ENCODE data around the gene PSMD9.
A peak's percentile ranks its signal among the peaks of the same experiment; 100 is the strongest.
"Not testable (repeated sequence)": the region's sequence is repeated elsewhere in the genome, so short reads cannot be mapped to it uniquely, and the experiment has no call there.

PSMD9 gene

GRCh38 chr12:121873216-121873569 lies 15.4 kb upstream of the PSMD9 start:
- DNase-seq = no peak
- Histone ChIP-seq H3K27me3 (ENCODE audit: insufficient read depth, low read depth, severe bottlenecking) (no peaks in the 10 kb centered on the region), H3K27ac (no peak overlapping the region), H3K9me3 (ENCODE audit: severe bottlenecking) (no peaks in the 10 kb centered on the region), H3K4me3 (ENCODE audit: low read depth, low read length) (no peak overlapping the region), H3K36me3 (no peaks in the 10 kb centered on the region)
- no peak for TF ChIP-seq CTCF (IDR thresholded peaks at IDR 0.05; ENCODE audit: low read depth, low read length)

- TF ChIP-seq CTCF (IDR thresholded peaks at IDR 0.05; ENCODE audit: low read depth, low read length) = no peak
- Histone ChIP-seq H3K9me3 (ENCODE audit: severe bottlenecking) (no peaks in the 10 kb centered on the region), H3K27me3 (ENCODE audit: insufficient read depth, low read depth, severe bottlenecking) (no peaks in the 10 kb centered on the region), H3K36me3 (no peaks in the 10 kb centered on the region), H3K27ac (no peak overlapping the region), H3K4me3 (ENCODE audit: low read depth, low read length) (no peak overlapping the region)
- no peak for DNase-seq
These were observed 14.5 kb upstream of the PSMD9 start for GRCh38 chr12:121874071-121874470.

- DNase-seq = no peak
- H3K27ac ChIP-seq = no peak overlapping the region
- TF ChIP-seq CTCF (IDR thresholded peaks at IDR 0.05; ENCODE audit: low read depth, low read length) = no peak
These were observed 13.0 kb upstream of the PSMD9 start for GRCh38 chr12:121875582-121875981.

GRCh38 chr12:121876080-121876447 lies 12.5 kb upstream of the PSMD9 start:
- not testable (repeated sequence) for H3K36me3 ChIP-seq; H3K9me3 ChIP-seq (ENCODE audit: severe bottlenecking); DNase-seq; H3K27ac ChIP-seq; H3K27me3 ChIP-seq (ENCODE audit: insufficient read depth, low read depth, severe bottlenecking); H3K4me3 ChIP-seq (ENCODE audit: low read depth, low read length)

More at GRCh38 chr12:121875582-121875981, 13.0 kb upstream of the PSMD9 start:
- Histone ChIP-seq H3K4me3 (ENCODE audit: low read depth, low read length) (no peak overlapping the region), H3K36me3 (no peaks in the 10 kb centered on the region), H3K27me3 (ENCODE audit: insufficient read depth, low read depth, severe bottlenecking) (no peaks in the 10 kb centered on the region), H3K9me3 (ENCODE audit: severe bottlenecking) (no peaks in the 10 kb centered on the region)

GRCh38 chr12:121883315-121883660 lies 5.3 kb upstream of the PSMD9 start:
- no peak overlapping the region for H3K4me3 ChIP-seq (ENCODE audit: low read depth, low read length)
- no peaks in the 10 kb centered on the region for H3K36me3 ChIP-seq
- H3K27me3 ChIP-seq (ENCODE audit: insufficient read depth, low read depth, severe bottlenecking) = no peaks in the 10 kb centered on the region
- DNase-seq = no peak
- TF ChIP-seq CTCF (IDR thresholded peaks at IDR 0.05; ENCODE audit: low read depth, low read length) = no peak
- no peaks in the 10 kb centered on the region for H3K9me3 ChIP-seq (ENCODE audit: severe bottlenecking)
- no peak overlapping the region for H3K27ac ChIP-seq

- not testable (repeated sequence) for H3K27ac ChIP-seq; H3K4me3 ChIP-seq (ENCODE audit: low read depth, low read length); H3K27me3 ChIP-seq (ENCODE audit: insufficient read depth, low read depth, severe bottlenecking); H3K9me3 ChIP-seq (ENCODE audit: severe bottlenecking); H3K36me3 ChIP-seq; DNase-seq
These were observed 3.5 kb upstream of the PSMD9 start for GRCh38 chr12:121885129-121885528.

GRCh38 chr12:121888083-121888477 lies 510 bp upstream of the PSMD9 start:
- peaks cover 4% of the 10 kb centered on the region for H3K36me3 ChIP-seq
- H3K9me3 ChIP-seq (ENCODE audit: severe bottlenecking) = no peaks in the 10 kb centered on the region
- peak overlapping the region; percentile 76 for H3K4me3 ChIP-seq (ENCODE audit: low read depth, low read length)
- TF ChIP-seq CTCF (IDR thresholded peaks at IDR 0.05; ENCODE audit: low read depth, low read length) = no peak
- DNase-seq = no peak
- no peak overlapping the region for H3K27ac ChIP-seq
- H3K27me3 ChIP-seq (ENCODE audit: insufficient read depth, low read depth, severe bottlenecking) = no peaks in the 10 kb centered on the region

Measured in WERI-Rb-1 (cell line).